ENCODE data around the gene POLR3B.
A peak's percentile ranks its signal among the peaks of the same experiment; 100 is the strongest.
"Not testable (repeated sequence)": the region's sequence is repeated elsewhere in the genome, so short reads cannot be mapped to it uniquely, and the experiment has no call there.

POLR3B gene

GRCh38 chr12:106357549-106358395 lies at the start of gene POLR3B:
POLR3B (plus strand) TSS chr12:106357748; CDS start chr12:106357880, 132 bp downstream.
- peak; percentile 97 for DNase-seq (ENCODE audit: low read depth)

GRCh38 chr12:106308121-106308520 lies 49.4 kb upstream of the POLR3B start:
- no peak for DNase-seq (ENCODE audit: low read depth)

- DNase-seq (ENCODE audit: low read depth), result no peak
Measured at GRCh38 chr12:106308611-106309010, 48.9 kb upstream of the POLR3B start.

- DNase-seq (ENCODE audit: low read depth), result peak; percentile 43
Measured at GRCh38 chr12:106309671-106310505, 47.7 kb upstream of the POLR3B start.

- DNase-seq (ENCODE audit: low read depth), result no peak
Measured at GRCh38 chr12:106310687-106311086, 46.9 kb upstream of the POLR3B start.

GRCh38 chr12:106311139-106311538 lies 46.4 kb upstream of the POLR3B start:
- DNase-seq (ENCODE audit: low read depth), result no peak

- not testable (repeated sequence) for DNase-seq (ENCODE audit: low read depth)
Measured at GRCh38 chr12:106313413-106313812, 44.1 kb upstream of the POLR3B start.

- no peak for DNase-seq (ENCODE audit: low read depth)
Measured at GRCh38 chr12:106315523-106315922, 42.0 kb upstream of the POLR3B start.

GRCh38 chr12:106317406-106318082 lies 40.0 kb upstream of the POLR3B start:
- DNase-seq (ENCODE audit: low read depth), result no peak

GRCh38 chr12:106321139-106321850 lies 36.3 kb upstream of the POLR3B start:
- no peak for DNase-seq (ENCODE audit: low read depth)

- DNase-seq (ENCODE audit: low read depth), result no peak
Measured at GRCh38 chr12:106323537-106323936, 34.0 kb upstream of the POLR3B start.

- DNase-seq (ENCODE audit: low read depth), result no peak
Measured at GRCh38 chr12:106327309-106327869, 30.2 kb upstream of the POLR3B start.

- DNase-seq (ENCODE audit: low read depth), result no peak
Measured at GRCh38 chr12:106328735-106329134, 28.8 kb upstream of the POLR3B start.

- no peak for DNase-seq (ENCODE audit: low read depth)
Measured at GRCh38 chr12:106329231-106329982, 28.1 kb upstream of the POLR3B start.

GRCh38 chr12:106331599-106331998 lies 25.9 kb upstream of the POLR3B start:
- DNase-seq (ENCODE audit: low read depth), result no peak

- no peak for DNase-seq (ENCODE audit: low read depth)
Measured at GRCh38 chr12:106332536-106332935, 25.0 kb upstream of the POLR3B start.

GRCh38 chr12:106333010-106333409 lies 24.5 kb upstream of the POLR3B start:
- DNase-seq (ENCODE audit: low read depth), result no peak

- DNase-seq (ENCODE audit: low read depth), result no peak
Measured at GRCh38 chr12:106333756-106334155, 23.8 kb upstream of the POLR3B start.

- DNase-seq (ENCODE audit: low read depth), result no peak
Measured at GRCh38 chr12:106341086-106341877, 16.3 kb upstream of the POLR3B start.

Data from ELR (cell line).